Raji (cell line): ENCODE results near the gene HJV.

Experiments used
- POLR2A ChIP-seq: IDR thresholded peaks from 2 replicates; pipeline ENCODE4 v1.6.1; 2011; ENCODE audit warnings: low read depth, low read length, control low read depth; ENCODE audit not compliant: insufficient read depth

Gene HJV

GRCh38 chr1:146021622-146022402 is at the start of gene HJV:
Gene HJV, minus strand, starts transcription at chr1:146021735. Its CDS starts 1,504 bp downstream, at chr1:146020231.
- TF ChIP-seq POLR2A = no peak

- TF ChIP-seq POLR2A = peak; percentile 99
Measured at GRCh38 chr1:146051852-146052676, 30.5 kb upstream of the HJV start.

- no peak for TF ChIP-seq POLR2A
Measured at GRCh38 chr1:146051452-146051851, 29.9 kb upstream of the HJV start.

DNA sequence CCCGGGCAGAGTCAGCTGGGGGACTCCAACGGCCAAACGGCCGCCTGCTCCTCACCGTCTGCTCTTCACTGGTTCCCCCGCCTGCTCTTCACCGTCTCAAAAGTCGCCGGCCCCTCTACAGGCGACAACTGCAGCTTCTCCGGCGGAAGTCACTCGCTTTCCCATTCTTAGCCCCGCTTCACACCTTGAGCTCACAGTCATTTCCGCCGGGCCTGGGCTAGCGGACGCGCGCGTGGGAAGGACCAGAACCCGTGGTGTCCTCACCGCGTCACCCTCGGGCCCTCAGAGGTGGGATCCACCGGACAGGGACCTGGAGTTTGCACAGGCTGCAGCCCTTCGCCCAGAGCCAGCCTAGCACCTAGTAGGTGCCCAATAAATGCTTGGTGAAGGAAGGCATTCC is 27.9 kb upstream of the HJV start:
- TF ChIP-seq POLR2A = no peak

- TF ChIP-seq POLR2A = no peak
Measured at GRCh38 chr1:146046664-146047063, 25.1 kb upstream of the HJV start.

- TF ChIP-seq POLR2A = no peak
Measured at GRCh38 chr1:146039844-146040194, 18.3 kb upstream of the HJV start.

DNA sequence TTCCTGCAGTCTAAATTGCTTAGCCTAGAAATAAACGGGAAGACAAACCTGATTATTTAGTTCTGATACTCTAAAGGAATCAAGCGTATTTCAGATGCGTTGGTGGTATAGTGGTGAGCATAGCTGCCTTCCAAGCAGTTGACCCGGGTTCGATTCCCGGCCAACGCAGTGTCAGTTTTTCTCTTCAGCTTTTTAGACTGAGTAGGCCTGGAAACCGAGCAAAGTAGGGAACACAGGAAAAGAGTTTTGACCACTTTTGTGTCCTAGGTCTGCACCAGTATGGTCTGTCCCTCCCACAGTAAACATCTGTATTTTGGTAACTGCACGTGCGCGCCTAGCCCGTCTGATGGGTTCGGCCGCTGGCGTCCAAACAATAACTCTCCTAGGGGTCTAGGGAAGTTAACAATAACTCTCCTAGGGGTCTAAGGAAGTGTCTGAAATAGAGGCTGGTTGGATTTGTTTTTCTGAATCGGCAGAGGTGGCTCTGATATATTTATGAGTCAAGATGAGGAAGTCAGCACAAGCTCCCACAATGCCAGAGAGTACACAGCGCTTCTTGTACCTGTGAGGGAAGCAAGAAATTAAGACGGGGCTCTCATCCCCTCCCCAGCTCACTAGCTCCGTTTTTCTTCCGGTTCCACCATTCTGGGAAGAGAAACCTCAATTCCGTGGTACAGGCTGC is 15.6 kb upstream of the HJV start:
- TF ChIP-seq POLR2A = peak; percentile 36

DNA sequence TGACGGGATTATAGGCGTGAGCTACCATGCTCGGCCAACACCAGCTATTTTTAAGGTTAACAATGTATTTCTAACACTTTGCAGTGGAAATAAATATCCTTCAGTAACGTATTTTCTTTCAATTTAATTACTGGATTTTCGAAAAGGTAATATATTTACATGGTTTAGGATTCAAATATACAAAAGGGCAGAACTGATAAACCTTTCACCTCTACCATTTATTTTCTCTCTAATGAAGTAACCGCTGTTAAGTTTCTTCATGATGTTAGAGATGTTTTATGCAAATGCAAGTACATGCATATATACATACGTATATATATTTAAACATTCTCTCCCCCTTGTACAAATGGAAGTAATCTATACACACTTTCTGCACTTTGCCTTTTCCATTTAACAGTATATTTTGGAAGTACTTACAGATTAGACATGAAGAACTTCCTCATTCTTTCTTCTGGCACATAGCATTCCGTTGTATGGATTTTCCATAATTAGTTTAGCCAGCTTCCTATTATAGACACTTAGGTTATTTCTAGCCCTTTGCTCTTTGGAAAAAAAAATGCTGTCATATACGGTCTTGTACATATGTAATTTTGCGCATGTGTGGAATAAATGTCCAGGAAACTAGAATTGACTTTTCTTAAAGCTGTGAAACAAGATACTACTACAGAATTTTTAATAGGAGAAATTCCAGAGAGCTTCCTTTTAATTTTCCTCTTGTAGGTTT is 14.9 kb upstream of the HJV start:
- TF ChIP-seq POLR2A = no peak

DNA sequence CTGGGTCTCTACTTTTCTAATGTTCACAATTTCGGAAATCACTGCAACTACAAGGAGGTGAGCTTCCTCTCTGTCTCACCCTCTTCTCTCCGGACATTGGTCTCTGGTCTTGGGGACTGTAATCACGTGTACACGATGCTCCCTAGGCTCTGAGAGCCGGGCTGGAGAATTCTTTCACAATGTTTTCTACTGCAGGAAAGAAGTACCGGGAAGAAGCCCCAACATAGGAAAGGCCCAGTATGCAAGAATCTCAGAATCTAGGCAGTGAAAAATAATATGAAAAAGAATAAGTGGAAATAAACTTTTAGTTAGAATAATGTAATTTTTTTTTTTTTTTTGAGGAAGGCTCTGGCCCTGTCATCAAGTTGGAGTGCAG is 13.5 kb upstream of the HJV start:
- no peak for TF ChIP-seq POLR2A

GRCh38 chr1:146032631-146033219 is 11.2 kb upstream of the HJV start:
- no peak for TF ChIP-seq POLR2A

- no peak for TF ChIP-seq POLR2A
Measured at GRCh38 chr1:146031476-146031875, 9.9 kb upstream of the HJV start.

DNA sequence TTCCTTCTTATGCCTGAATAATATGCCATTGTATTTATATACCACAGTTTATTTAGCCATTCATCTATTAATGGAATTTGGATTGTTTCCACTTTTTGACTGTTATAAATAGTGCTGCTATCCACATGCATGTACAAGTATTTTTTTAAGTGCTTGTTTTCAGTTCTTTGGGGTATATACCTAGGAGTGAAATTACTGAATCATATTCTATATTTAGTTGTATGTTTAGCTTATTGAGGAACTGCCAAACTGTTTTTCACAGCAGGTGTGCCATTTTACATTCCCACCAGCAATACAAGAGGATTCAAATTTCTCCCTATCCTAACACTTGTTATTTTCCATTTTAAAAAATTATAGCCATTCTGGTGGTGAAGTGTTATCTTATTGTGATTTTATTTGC is 7.6 kb upstream of the HJV start:
- no peak for TF ChIP-seq POLR2A

- no peak for TF ChIP-seq POLR2A
Measured at GRCh38 chr1:146022403-146023127, 1.0 kb upstream of the HJV start.

- no peak for TF ChIP-seq POLR2A
Measured at GRCh38 chr1:146021050-146021445, 487 bp downstream of the HJV start.
